ENCODE results near the gene RPL31.

Gene RPL31

GRCh38 chr2:101022221-101022620 is 20.1 kb downstream of the RPL31 start:
- no peak overlapping the region for H3K4me2 ChIP-seq
- no peak overlapping the region for H3K27ac ChIP-seq
- no peak overlapping the region for H3K9ac ChIP-seq
- no peaks in the 10 kb centered on the region for H3K36me3 ChIP-seq (ENCODE audit: insufficient read depth)
- no peaks in the 10 kb centered on the region for H3K4me1 ChIP-seq (ENCODE audit: low read depth, poor library complexity, severe bottlenecking)
- no peaks in the 10 kb centered on the region for H4K20me1 ChIP-seq (ENCODE audit: insufficient read depth)
- TF ChIP-seq CTCF (conservative IDR thresholded peaks at IDR 0.05; ENCODE audit: low read depth, low read length), result no peak
- H2AFZ ChIP-seq (ENCODE audit: low read depth), result no peak overlapping the region
- H3K27me3 ChIP-seq (ENCODE audit: insufficient read depth, low read depth), result no peaks in the 10 kb centered on the region
- H3K4me3 ChIP-seq (IDR thresholded peaks at IDR 0.05; ENCODE audit: insufficient read depth, low read depth, low read length), result no peak overlapping the region
- H3K79me2 ChIP-seq (ENCODE audit: insufficient read depth, low read depth), result no peaks in the 10 kb centered on the region

- Histone ChIP-seq H3K79me2 (ENCODE audit: insufficient read depth, low read depth) (no peaks in the 10 kb centered on the region), H4K20me1 (ENCODE audit: insufficient read depth) (no peaks in the 10 kb centered on the region), H3K4me3 (IDR thresholded peaks at IDR 0.05; ENCODE audit: insufficient read depth, low read depth, low read length) (no peak overlapping the region), H3K36me3 (ENCODE audit: insufficient read depth) (no peaks in the 10 kb centered on the region), H3K4me1 (ENCODE audit: low read depth, poor library complexity, severe bottlenecking) (no peaks in the 10 kb centered on the region), H3K27ac (no peak overlapping the region), H3K4me2 (no peak overlapping the region), H2AFZ (ENCODE audit: low read depth) (no peak overlapping the region), H3K27me3 (ENCODE audit: insufficient read depth, low read depth) (no peaks in the 10 kb centered on the region), H3K9ac (no peak overlapping the region)
- TF ChIP-seq CTCF (conservative IDR thresholded peaks at IDR 0.05; ENCODE audit: low read depth, low read length), result no peak
These were observed 21.4 kb downstream of the RPL31 start for GRCh38 chr2:101023327-101024107.

- Histone ChIP-seq H2AFZ (ENCODE audit: low read depth) (no peak overlapping the region), H3K27ac (no peak overlapping the region), H4K20me1 (ENCODE audit: insufficient read depth) (no peaks in the 10 kb centered on the region), H3K4me1 (ENCODE audit: low read depth, poor library complexity, severe bottlenecking) (no peaks in the 10 kb centered on the region), H3K79me2 (ENCODE audit: insufficient read depth, low read depth) (no peaks in the 10 kb centered on the region), H3K9ac (no peak overlapping the region), H3K4me3 (IDR thresholded peaks at IDR 0.05; ENCODE audit: insufficient read depth, low read depth, low read length) (no peak overlapping the region), H3K27me3 (ENCODE audit: insufficient read depth, low read depth) (no peaks in the 10 kb centered on the region), H3K4me2 (no peak overlapping the region), H3K36me3 (ENCODE audit: insufficient read depth) (no peaks in the 10 kb centered on the region)
- no peak for TF ChIP-seq CTCF (conservative IDR thresholded peaks at IDR 0.05; ENCODE audit: low read depth, low read length)
These were observed 23.5 kb downstream of the RPL31 start for GRCh38 chr2:101025561-101025960.

- TF ChIP-seq CTCF (conservative IDR thresholded peaks at IDR 0.05; ENCODE audit: low read depth, low read length), result no peak
- H3K4me2 ChIP-seq, result no peak overlapping the region
- no peak overlapping the region for H2AFZ ChIP-seq (ENCODE audit: low read depth)
- H3K27ac ChIP-seq, result no peak overlapping the region
- no peaks in the 10 kb centered on the region for H3K27me3 ChIP-seq (ENCODE audit: insufficient read depth, low read depth)
- no peak overlapping the region for H3K9ac ChIP-seq
- no peak overlapping the region for H3K4me3 ChIP-seq (IDR thresholded peaks at IDR 0.05; ENCODE audit: insufficient read depth, low read depth, low read length)
- H3K4me1 ChIP-seq (ENCODE audit: low read depth, poor library complexity, severe bottlenecking), result no peaks in the 10 kb centered on the region
- no peaks in the 10 kb centered on the region for H4K20me1 ChIP-seq (ENCODE audit: insufficient read depth)
- H3K36me3 ChIP-seq (ENCODE audit: insufficient read depth), result no peaks in the 10 kb centered on the region
- no peaks in the 10 kb centered on the region for H3K79me2 ChIP-seq (ENCODE audit: insufficient read depth, low read depth)
These were observed 24.2 kb downstream of the RPL31 start for GRCh38 chr2:101026253-101026701.

Data from KMS-11 (cell line).